Erythroblast (primary cell): ENCODE results near the gene PPP1R1C.
"Not testable (repeated sequence)": the region's sequence is repeated elsewhere in the genome, so short reads cannot be mapped to it uniquely, and the experiment has no call there.

Experiments
- DNase-seq, 2 experiments: peaks; one replicate each; lab custom pipeline; 2025; lab: John Stamatoyannopoulos, UW
- GATA1 ChIP-seq: IDR thresholded peaks from 2 replicates; pipeline ENCODE4 v1.6.1; 2011; ENCODE audit warnings: low read depth, mild to moderate bottlenecking, control low read depth, low read length, moderate library complexity
- POLR2A ChIP-seq: IDR thresholded peaks from 2 replicates; pipeline ENCODE4 v1.6.1; 2011; ENCODE audit warnings: mild to moderate bottlenecking, low read length

Gene PPP1R1C

GRCh38 chr2:182014284-182014683, 28.6 kb downstream of the PPP1R1C start:
- TF ChIP-seq GATA1, result no peak
- TF ChIP-seq POLR2A, result no peak

GRCh38 chr2:182015334-182016109, 29.9 kb downstream of the PPP1R1C start:
- no peak for TF ChIP-seq POLR2A

More at GRCh38 chr2:182014284-182014683, 28.6 kb downstream of the PPP1R1C start:
- DNase-seq, result no peak

GRCh38 chr2:182018218-182018617, 32.6 kb downstream of the PPP1R1C start:
- no peak for DNase-seq
- no peak for TF ChIP-seq POLR2A
- TF ChIP-seq GATA1, result no peak

More at GRCh38 chr2:182015334-182016109, 29.9 kb downstream of the PPP1R1C start:
- DNase-seq, result no peak

GRCh38 chr2:182019731-182020130, 34.1 kb downstream of the PPP1R1C start:
- TF ChIP-seq POLR2A (no peak), GATA1 (no peak)
- DNase-seq, result no peak

- TF ChIP-seq POLR2A (no peak), GATA1 (no peak)
- peak in 1 of 2 experiments; percentile 24 for DNase-seq
Measured at GRCh38 chr2:182020286-182021070, 34.8 kb downstream of the PPP1R1C start.

GRCh38 chr2:182023235-182023634, 37.6 kb downstream of the PPP1R1C start:
- TF ChIP-seq POLR2A, result no peak
- no peak for TF ChIP-seq GATA1
- DNase-seq, result peak; percentile 12 to 20

- DNase-seq, result not testable (repeated sequence)
Measured at GRCh38 chr2:182030875-182031274, 45.2 kb downstream of the PPP1R1C start.

GRCh38 chr2:182031956-182032355, 46.3 kb downstream of the PPP1R1C start:
- TF ChIP-seq POLR2A, result no peak
- TF ChIP-seq GATA1, result no peak
- DNase-seq, result no peak

- no peak for DNase-seq
Measured at GRCh38 chr2:182033449-182033848, 47.8 kb downstream of the PPP1R1C start.

GRCh38 chr2:182038576-182038975, 52.9 kb downstream of the PPP1R1C start:
- TF ChIP-seq POLR2A, result no peak
- DNase-seq, result peak in 1 of 2 experiments; percentile 7

More at GRCh38 chr2:182033449-182033848, 47.8 kb downstream of the PPP1R1C start:
- TF ChIP-seq POLR2A (no peak), GATA1 (no peak)

- TF ChIP-seq POLR2A, result no peak
- TF ChIP-seq GATA1, result no peak
- DNase-seq, result no peak
Measured at GRCh38 chr2:182043021-182043420, 57.4 kb downstream of the PPP1R1C start.

- DNase-seq, result no peak
- TF ChIP-seq POLR2A (no peak), GATA1 (no peak)
Measured at GRCh38 chr2:182043861-182044260, 58.2 kb downstream of the PPP1R1C start.

GRCh38 chr2:182047544-182047943, 61.9 kb downstream of the PPP1R1C start:
- no peak for DNase-seq
- TF ChIP-seq GATA1 (no peak), POLR2A (no peak)

- no peak for DNase-seq
- TF ChIP-seq POLR2A (no peak), GATA1 (no peak)
Measured at GRCh38 chr2:182048088-182048487, 62.4 kb downstream of the PPP1R1C start.

GRCh38 chr2:182048621-182049020, 63.0 kb downstream of the PPP1R1C start:
- TF ChIP-seq GATA1, result no peak

More at GRCh38 chr2:182048621-182049020, 63.0 kb downstream of the PPP1R1C start:
- DNase-seq, result no peak
